Measurements from ENCODE around the gene PLAAT1. TPM values are rescaled to one million over a fixed set of nuclear protein-coding genes. Genes with fewer than 3 reads are reported as not detected.

The PLAAT1 gene
- total RNA-seq, 1 donor from 2014 or later = 21.2 TPM

- Mint-ChIP-seq H3K9me3 (ENCODE audit: unreplicated experiment) (no peaks in the 10 kb centered on the region), H3K36me3 (ENCODE audit: unreplicated experiment) (no peaks in the 10 kb centered on the region), H3K4me1 (ENCODE audit: low read depth, unreplicated experiment) (no peaks in the 10 kb centered on the region), H3K27ac (ENCODE audit: unreplicated experiment) (no peak overlapping the region), H3K4me3 (ENCODE audit: unreplicated experiment) (no peak overlapping the region), H3K27me3 (ENCODE audit: unreplicated experiment) (no peaks in the 10 kb centered on the region)
- TF ChIP-seq CTCF (IDR thresholded peaks at IDR 0.05; ENCODE audit: partially characterized antibody, unreplicated experiment) = no peak
- DNase-seq = no peak
These were observed 72.3 kb downstream of the PLAAT1 start for GRCh38 chr3:193313061-193313958.

- Mint-ChIP-seq H3K27ac (ENCODE audit: unreplicated experiment) (no peak overlapping the region), H3K36me3 (ENCODE audit: unreplicated experiment) (no peaks in the 10 kb centered on the region), H3K4me3 (ENCODE audit: unreplicated experiment) (no peak overlapping the region), H3K4me1 (ENCODE audit: low read depth, unreplicated experiment) (no peaks in the 10 kb centered on the region), H3K27me3 (ENCODE audit: unreplicated experiment) (no peaks in the 10 kb centered on the region), H3K9me3 (ENCODE audit: unreplicated experiment) (no peaks in the 10 kb centered on the region)
- no peak for TF ChIP-seq CTCF (IDR thresholded peaks at IDR 0.05; ENCODE audit: partially characterized antibody, unreplicated experiment)
- DNase-seq = no peak
These were observed 73.1 kb downstream of the PLAAT1 start for GRCh38 chr3:193314161-193314560.

GRCh38 chr3:193317682-193318300, 76.8 kb downstream of the PLAAT1 start:
- Mint-ChIP-seq H3K9me3 (ENCODE audit: unreplicated experiment) (no peaks in the 10 kb centered on the region), H3K27me3 (ENCODE audit: unreplicated experiment) (no peaks in the 10 kb centered on the region), H3K4me3 (ENCODE audit: unreplicated experiment) (no peak overlapping the region), H3K36me3 (ENCODE audit: unreplicated experiment) (no peaks in the 10 kb centered on the region), H3K4me1 (ENCODE audit: low read depth, unreplicated experiment) (no peaks in the 10 kb centered on the region), H3K27ac (ENCODE audit: unreplicated experiment) (no peak overlapping the region)
- DNase-seq = no peak
- TF ChIP-seq CTCF (IDR thresholded peaks at IDR 0.05; ENCODE audit: partially characterized antibody, unreplicated experiment) = no peak

Other genes with a start within 250 kb of the PLAAT1 start
- not detected for gene ATP13A5, start 137.5 kb downstream of the PLAAT1 start, total RNA-seq (ENCODE audit: unreplicated experiment)